K562 (cell line): Measurements from ENCODE around the gene RBMS3. TPM values are rescaled to one million over a fixed set of nuclear protein-coding genes. Genes with fewer than 3 reads are reported as not detected.

Experiments
- UBTF ChIP-seq, 2 experiments: IDR thresholded peaks; 2 replicates each; pipeline ENCODE4 v1.6.1; 2012; ENCODE audit warnings: improper control_type of control experiment in 2 of 2, low read depth in 2 of 2, low read length in 2 of 2, borderline replicate concordance in 1 of 2
- ZNF318 ChIP-seq, 2 experiments: fragments of 450-650 bp; IDR thresholded peaks; 2 replicates each; pipeline ENCODE4 v1.6.1; 2016; ENCODE audit warnings: mild to moderate bottlenecking in 2 of 2, borderline replicate concordance in 1 of 2, low read depth in 1 of 2, moderate library complexity in 1 of 2
- polyA plus RNA-seq, 8 experiments: library from polyadenylated mRNA; depleted of rRNA in 4 of 8; stranded (reverse) in 5 of 8; unstranded in 3 of 8; fragments of >200 nt; fragmentation: Nextera tagmentation in 2 of 8; fragmentation: Illumina TruSeq in 1 of 8; extraction: Ambion mirVana in 2 of 8; extraction: Trizol in 1 of 8; gene quantifications; 2 replicates each; pipeline versions ENCODE4 v1.2.1 to v1.2.3, GENCODE V29; 2011 to 2014; ENCODE audit warnings: inconsistent platforms in 1 of 8, missing spikeins in 1 of 8
- total RNA-seq, 7 experiments: library from RNA; depleted of rRNA in 6 of 7; stranded (reverse); fragments of >200 nt in 6 of 7; fragmentation: Illumina TruSeq in 2 of 7; extraction: Trizol in 2 of 7; gene quantifications; 2 replicates each; pipeline versions ENCODE4 v1.2.1 to v1.2.3, GENCODE V29; 2011 to 2021; ENCODE audit warnings: low replicate concordance in 1 of 7

The RBMS3 gene
- total and polyA plus RNA-seq, 9 of the 15 experiments (the other 6 are each of a cell fraction or from before 2014, with no cell fraction given) = 0.20 TPM; not detected in 8

- TF ChIP-seq UBTF (IDR thresholded peaks at IDR 0.05; ENCODE audit: borderline replicate concordance in 1 of 2, low read depth in 2 of 2, low read length in 2 of 2) (no peak), ZNF318 (IDR thresholded peaks at IDR 0.05; ENCODE audit: borderline replicate concordance in 1 of 2, low read depth in 1 of 2) (no peak)
Measured at GRCh38 chr3:29887451-29887850, 606.6 kb downstream of the RBMS3 start (continued).
